Measurements from ENCODE around the gene GRK5.

- TF ChIP-seq CTCF (IDR thresholded peaks at IDR 0.05) (no peak), POLR2A (IDR thresholded peaks at IDR 0.05) (no peak)
Observed at GRCh38 chr10:119461923-119462322, 254.6 kb downstream of the GRK5 start.

Measured in Peyer's patch (tissue), 4 donors.